GM21367 (cell line): ENCODE results near the gene FOSB.

Experiments
- ATAC-seq: cut with Tn5 transposase; IDR thresholded peaks from one replicate; pipeline ENCODE4 v1.9.1; 2021; ENCODE audit not compliant: unreplicated experiment

FOSB gene

GRCh38 chr19:45522010-45522941 lies 54.5 kb downstream of the FOSB start:
- no peak for ATAC-seq

- no peak for ATAC-seq
Observed at GRCh38 chr19:45523642-45524256, 56.0 kb downstream of the FOSB start.

- ATAC-seq, result no peak
Observed at GRCh38 chr19:45524575-45525129, 56.9 kb downstream of the FOSB start.
